ENCODE data around the gene DNM2. TPM values are rescaled to one million over a fixed set of nuclear protein-coding genes. Genes with fewer than 3 reads are reported as not detected.

DNM2 gene
- total and polyA plus RNA-seq, 9 of the 15 experiments (the other 6 are each of a cell fraction or from before 2014, with no cell fraction given), result 2.2 to 161 (median 72.6) TPM

DNA sequence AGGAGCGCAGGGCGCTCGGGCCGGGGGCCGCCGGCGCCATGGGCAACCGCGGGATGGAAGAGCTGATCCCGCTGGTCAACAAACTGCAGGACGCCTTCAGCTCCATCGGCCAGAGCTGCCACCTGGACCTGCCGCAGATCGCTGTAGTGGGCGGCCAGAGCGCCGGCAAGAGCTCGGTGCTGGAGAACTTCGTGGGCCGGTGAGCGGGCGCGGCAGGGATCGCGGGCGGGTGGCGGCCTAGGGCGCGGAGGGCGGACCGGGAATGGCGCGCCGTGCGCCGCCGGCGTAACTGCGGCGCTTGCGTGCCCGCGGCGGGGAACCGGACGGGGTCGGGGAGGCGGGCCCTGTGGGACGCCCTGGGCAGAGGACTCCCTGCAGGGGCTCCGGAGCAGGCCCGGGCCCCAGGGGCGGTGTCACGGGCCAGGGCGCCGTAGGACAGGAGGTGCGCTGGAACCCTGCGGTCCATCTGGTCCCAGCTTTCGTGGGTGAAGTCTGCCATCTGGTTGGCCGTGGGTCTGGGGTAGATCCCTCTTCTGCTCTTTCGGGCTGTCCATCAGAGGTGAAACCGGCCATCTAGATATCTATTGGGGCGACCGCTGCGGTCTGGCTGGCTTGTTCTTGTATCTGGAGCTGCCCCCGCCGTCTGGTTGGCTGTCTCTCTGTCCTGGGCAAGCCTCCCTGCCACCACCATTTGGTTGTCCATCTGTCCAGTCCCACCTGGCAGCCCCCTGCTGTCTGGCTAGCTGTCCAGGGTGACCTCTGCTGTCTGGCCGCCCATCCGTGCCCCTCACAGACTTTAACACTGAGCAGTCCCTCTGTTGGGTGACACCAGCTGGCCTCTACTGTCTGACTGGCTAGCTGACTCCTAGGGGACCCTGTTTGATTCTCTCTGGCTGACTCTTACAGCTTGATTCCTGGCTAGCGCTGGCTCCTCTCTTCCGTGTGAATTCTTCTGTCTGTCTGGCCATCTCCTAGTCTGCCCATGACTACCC lies 622 bp downstream of the DNM2 start (continued):
- TF ChIP-seq SMARCA5 (IDR thresholded peaks at IDR 0.05), result no peak
- TF ChIP-seq, protein P1, sequence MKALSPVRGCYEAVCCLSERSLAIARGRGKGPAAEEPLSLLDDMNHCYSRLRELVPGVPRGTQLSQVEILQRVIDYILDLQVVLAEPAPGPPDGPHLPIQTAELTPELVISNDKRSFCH (CRISPR knock-in tag; IDR thresholded peaks at IDR 0.05), result no peak
- TF ChIP-seq, protein P1 (tag; IDR thresholded peaks at IDR 0.05), result 0 out of 2 replicates have a peak, but pooled peaks have one; percentile 37
- TF ChIP-seq SAP30 (IDR thresholded peaks at IDR 0.05; ENCODE audit: borderline replicate concordance, insufficient read depth, low read depth, low read length, poor library complexity, severe bottlenecking), result peak; percentile 86
- no peak for TF ChIP-seq HIVEP1 (CRISPR knock-in tag; IDR thresholded peaks at IDR 0.05)
- no peak for TF ChIP-seq ZNF232 (CRISPR knock-in tag; IDR thresholded peaks at IDR 0.05)
- peak; percentile 7; the same call in 1 of the 2 replicates for TF ChIP-seq POLR2AphosphoS5 (IDR thresholded peaks at IDR 0.05; ENCODE audit: control insufficient read depth, insufficient read depth, low read depth, low read length)
- TF ChIP-seq, protein P2, sequence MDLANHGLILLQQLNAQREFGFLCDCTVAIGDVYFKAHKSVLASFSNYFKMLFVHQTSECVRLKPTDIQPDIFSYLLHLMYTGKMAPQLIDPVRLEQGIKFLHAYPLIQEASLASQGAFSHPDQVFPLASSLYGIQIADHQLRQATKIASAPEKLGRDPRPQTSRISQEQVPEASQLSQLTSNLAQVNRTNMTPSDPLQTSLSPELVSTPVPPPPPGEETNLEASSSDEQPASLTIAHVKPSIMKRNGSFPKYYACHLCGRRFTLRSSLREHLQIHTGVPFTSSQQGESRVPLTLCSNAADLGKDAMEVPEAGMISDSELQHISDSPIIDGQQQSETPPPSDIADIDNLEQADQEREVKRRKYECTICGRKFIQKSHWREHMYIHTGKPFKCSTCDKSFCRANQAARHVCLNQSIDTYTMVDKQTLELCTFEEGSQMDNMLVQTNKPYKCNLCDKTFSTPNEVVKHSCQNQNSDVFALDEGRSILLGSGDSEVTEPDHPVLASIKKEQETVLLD (IDR thresholded peaks at IDR 0.05), result no peak
- peak in 1 of 2 experiments; percentile 15; a peak in 1 of 4 replicates for TF ChIP-seq RAD21 (CRISPR knock-in tag; conservative IDR thresholded peaks at IDR 0.05 in 1 of 2, IDR thresholded peaks at IDR 0.05 in 1 of 2)
- peak; percentile 86 for TF ChIP-seq RBFOX2 (IDR thresholded peaks at IDR 0.05; ENCODE audit: low read depth, low read length)
- TF ChIP-seq KAT2B (IDR thresholded peaks at IDR 0.05; ENCODE audit: low read depth, low read length), result no peak
- TF ChIP-seq RB1 (IDR thresholded peaks at IDR 0.05; ENCODE audit: low read depth), result peak; percentile 49
- no peak for TF ChIP-seq ZNF12 (CRISPR knock-in tag; IDR thresholded peaks at IDR 0.05)
- 0 out of 2 replicates have a peak, but pooled peaks have one; percentile 21 for TF ChIP-seq SLC30A9 (CRISPR knock-in tag; IDR thresholded peaks at IDR 0.05)
- 0 out of 2 replicates have a peak, but pooled peaks have one; percentile 41 for TF ChIP-seq SREBF2 (CRISPR knock-in tag; IDR thresholded peaks at IDR 0.05)
- TF ChIP-seq, protein P3, sequence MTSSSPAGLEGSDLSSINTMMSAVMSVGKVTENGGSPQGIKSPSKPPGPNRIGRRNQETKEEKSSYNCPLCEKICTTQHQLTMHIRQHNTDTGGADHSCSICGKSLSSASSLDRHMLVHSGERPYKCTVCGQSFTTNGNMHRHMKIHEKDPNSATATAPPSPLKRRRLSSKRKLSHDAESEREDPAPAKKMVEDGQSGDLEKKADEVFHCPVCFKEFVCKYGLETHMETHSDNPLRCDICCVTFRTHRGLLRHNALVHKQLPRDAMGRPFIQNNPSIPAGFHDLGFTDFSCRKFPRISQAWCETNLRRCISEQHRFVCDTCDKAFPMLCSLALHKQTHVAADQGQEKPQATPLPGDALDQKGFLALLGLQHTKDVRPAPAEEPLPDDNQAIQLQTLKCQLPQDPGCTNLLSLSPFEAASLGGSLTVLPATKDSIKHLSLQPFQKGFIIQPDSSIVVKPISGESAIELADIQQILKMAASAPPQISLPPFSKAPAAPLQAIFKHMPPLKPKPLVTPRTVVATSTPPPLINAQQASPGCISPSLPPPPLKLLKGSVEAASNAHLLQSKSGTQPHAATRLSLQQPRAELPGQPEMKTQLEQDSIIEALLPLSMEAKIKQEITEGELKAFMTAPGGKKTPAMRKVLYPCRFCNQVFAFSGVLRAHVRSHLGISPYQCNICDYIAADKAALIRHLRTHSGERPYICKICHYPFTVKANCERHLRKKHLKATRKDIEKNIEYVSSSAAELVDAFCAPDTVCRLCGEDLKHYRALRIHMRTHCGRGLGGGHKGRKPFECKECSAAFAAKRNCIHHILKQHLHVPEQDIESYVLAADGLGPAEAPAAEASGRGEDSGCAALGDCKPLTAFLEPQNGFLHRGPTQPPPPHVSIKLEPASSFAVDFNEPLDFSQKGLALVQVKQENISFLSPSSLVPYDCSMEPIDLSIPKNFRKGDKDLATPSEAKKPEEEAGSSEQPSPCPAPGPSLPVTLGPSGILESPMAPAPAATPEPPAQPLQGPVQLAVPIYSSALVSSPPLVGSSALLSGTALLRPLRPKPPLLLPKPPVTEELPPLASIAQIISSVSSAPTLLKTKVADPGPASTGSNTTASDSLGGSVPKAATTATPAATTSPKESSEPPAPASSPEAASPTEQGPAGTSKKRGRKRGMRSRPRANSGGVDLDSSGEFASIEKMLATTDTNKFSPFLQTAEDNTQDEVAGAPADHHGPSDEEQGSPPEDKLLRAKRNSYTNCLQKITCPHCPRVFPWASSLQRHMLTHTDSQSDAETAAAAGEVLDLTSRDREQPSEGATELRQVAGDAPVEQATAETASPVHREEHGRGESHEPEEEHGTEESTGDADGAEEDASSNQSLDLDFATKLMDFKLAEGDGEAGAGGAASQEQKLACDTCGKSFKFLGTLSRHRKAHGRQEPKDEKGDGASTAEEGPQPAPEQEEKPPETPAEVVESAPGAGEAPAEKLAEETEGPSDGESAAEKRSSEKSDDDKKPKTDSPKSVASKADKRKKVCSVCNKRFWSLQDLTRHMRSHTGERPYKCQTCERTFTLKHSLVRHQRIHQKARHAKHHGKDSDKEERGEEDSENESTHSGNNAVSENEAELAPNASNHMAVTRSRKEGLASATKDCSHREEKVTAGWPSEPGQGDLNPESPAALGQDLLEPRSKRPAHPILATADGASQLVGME (CRISPR knock-in tag; IDR thresholded peaks at IDR 0.05), result peak; percentile 49; the same call in 1 of the 2 replicates
- no peak for TF ChIP-seq ZNF274 (IDR thresholded peaks at IDR 0.05; ENCODE audit: borderline replicate concordance, low read depth, low read length)
- no peak for TF ChIP-seq CBFB (CRISPR knock-in tag; IDR thresholded peaks at IDR 0.05)
